ENCODE measurements around the gene PGLYRP4. TPM values are rescaled to one million over a fixed set of nuclear protein-coding genes. Genes with fewer than 3 reads are reported as not detected.

The PGLYRP4 gene, protein sequence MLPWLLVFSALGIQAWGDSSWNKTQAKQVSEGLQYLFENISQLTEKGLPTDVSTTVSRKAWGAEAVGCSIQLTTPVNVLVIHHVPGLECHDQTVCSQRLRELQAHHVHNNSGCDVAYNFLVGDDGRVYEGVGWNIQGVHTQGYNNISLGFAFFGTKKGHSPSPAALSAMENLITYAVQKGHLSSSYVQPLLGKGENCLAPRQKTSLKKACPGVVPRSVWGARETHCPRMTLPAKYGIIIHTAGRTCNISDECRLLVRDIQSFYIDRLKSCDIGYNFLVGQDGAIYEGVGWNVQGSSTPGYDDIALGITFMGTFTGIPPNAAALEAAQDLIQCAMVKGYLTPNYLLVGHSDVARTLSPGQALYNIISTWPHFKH
- total RNA-seq, result not detected in 2 replicates

- DNase-seq, result no peak
Measured at GRCh38 chr1:153348511-153349362, at the start of gene PGLYRP4. Gene PGLYRP4 (minus strand): TSS chr1:153348841. CDS start chr1:153347932, 909 bp downstream.

DNA sequence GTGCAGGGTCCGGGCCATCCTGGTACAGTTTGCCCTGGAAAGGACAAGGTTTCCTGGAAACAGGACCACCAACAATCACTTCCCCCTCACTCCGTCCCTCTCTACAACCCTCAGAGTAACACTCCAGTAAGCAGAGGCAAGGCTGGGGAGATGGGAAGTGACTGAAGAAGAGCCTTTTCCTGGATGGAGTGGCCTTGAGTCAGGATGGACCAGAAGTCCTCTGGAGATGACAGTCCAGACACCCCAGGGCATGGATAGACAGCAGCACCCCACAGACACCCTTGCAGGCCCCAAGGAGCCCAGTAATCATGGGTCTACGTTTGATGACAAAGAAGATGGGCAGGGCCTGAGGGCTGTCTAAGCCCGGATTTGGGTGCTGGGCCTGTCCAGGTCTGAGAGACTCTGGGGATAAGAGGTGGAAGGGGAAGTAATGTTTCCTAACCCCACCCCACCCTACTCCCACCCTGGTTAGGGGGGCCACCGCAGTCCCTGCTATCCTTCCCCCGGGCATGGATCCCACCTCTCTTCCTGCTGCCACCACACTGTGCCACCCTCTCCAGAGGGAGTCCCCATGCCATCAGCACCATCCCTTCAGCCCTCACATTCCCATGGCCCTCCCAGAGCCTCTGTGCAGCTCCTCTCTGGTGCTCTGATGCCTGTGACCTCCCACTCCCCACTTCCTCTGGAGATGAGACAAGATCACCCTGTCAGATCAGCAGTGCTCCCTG, 49.4 kb upstream of the PGLYRP4 start:
- no peak for DNase-seq

GRCh38 chr1:153397051-153397923, 48.6 kb upstream of the PGLYRP4 start:
- no peak for DNase-seq

DNA sequence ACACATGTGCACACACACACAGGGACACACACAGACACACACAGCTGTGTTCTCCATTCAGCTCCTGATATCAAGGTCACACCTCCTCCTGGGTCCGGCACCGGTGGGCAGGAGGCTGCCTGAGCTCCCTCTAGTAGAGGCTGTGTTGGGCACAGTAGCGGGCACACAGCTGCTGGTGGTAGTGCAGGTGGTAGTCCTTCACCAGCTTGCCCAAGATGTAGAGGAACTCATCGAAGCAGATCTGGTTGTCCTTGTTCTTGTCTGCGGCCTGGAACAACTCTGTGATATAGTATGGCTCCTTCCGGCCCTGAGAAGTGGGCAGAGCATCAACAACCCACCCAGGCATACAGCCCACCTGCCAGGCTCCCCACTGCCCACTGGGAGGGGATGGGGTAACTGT, 47.8 kb upstream of the PGLYRP4 start:
- DNase-seq, result no peak

DNA sequence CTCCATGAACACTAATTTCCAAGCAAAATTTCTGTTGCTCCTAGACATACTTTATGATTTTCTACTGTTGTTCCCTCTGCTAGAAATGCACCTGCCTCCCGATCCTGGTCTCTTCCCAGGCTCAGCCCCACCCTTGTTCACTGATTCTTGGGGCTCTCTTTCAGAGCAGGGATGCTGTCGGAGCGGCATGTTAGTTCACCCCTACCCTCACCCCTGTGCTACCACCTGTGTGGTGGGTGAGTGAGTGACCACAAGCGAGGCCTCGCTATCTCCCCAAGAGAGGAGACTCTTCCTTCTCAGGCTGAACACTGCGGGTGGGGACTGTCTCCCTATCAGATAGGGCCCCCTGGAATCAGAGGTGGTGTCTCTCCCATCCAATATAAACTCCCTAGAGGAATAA, 47.1 kb upstream of the PGLYRP4 start:
- DNase-seq, result no peak

- DNase-seq, result no peak
Measured at GRCh38 chr1:153395136-153395685, 46.6 kb upstream of the PGLYRP4 start.

DNA sequence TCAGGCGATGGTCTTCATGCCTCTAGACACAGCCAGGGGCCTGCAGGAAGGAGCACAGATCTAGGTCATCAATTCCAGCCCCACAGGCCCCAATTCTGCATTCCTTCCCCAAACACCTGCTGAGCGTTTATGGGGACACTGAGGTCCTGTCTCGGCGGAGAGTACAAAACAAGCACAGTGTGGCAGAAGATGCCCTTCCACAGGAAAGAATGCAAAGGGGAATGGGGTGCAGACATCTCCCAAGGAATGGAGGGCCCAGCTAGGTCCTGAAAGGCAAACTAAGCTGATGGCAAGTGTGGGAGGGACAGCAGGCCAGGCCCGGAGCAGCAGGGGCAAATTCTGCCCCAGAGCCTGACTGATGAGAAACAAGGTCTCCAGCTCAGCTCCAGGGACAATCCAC, 45.8 kb upstream of the PGLYRP4 start:
- DNase-seq, result no peak

DNA sequence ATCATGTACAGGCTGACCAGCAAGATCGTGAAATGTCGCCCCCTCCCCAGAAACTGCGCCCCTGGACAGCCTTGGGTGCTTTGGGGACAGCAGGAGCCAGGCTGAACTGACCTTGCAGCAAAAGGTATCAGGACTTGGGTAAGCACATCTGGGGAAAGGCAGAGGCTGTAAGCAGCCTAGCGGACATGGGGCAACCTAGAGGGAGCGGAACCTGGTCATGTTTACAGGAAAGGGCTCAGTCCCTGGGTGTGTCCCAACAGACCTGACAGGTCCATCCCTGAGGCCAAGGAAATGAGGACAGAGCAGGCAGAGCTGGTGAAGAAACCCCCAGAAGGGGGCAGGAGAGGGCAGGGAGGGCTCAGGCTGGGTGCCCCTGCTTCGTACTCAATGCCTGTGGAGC, 45.3 kb upstream of the PGLYRP4 start:
- DNase-seq, result no peak

GRCh38 chr1:153392822-153393221, 44.2 kb upstream of the PGLYRP4 start:
- no peak for DNase-seq

GRCh38 chr1:153392258-153392657, 43.6 kb upstream of the PGLYRP4 start:
- DNase-seq, result no peak

- no peak for DNase-seq
Measured at GRCh38 chr1:153390938-153391710, 42.5 kb upstream of the PGLYRP4 start, which contains the start of gene S100A8. Gene S100A8 (minus strand): TSS chr1:153391073. CDS start chr1:153390535, 538 bp downstream.

DNA sequence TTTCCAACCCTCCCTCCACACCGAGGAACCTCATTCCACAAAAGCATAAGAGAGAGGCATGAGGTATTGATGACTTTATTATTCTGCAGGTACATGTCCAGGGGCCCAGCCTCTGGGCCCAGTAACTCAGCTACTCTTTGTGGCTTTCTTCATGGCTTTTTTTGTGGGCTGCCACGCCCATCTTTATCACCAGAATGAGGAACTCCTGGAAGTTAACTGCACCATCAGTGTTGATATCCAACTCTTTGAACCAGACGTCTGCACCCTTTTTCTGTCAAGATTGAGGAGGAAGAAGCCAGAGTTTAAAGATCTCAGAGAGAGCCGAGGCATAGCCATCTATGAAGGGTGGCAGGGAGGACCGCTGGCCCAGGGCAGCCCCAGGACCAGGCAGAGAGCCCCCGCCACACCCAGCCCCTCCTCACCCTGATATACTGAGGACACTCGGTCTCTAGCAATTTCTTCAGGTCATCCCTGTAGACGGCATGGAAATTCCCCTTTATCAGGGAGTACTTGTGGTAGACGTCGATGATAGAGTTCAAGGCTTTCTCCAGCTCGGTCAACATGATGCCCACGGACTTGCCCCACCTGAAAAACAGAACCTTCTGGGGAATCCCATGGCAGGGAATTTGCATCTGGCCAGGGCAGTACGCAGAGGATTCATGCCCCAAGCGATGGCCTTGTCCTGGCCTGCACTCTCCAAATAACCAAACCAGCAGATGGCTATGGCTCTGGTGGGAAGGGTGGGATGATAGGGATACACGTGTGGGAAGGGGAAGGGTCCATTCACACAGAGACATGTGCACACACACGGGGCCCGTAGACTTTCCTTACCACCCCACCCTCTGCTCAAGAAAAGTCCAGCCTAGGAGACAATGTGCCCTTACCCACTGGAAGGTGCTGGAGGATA, 41.6 kb upstream of the PGLYRP4 start:
- DNase-seq, result no peak

DNA sequence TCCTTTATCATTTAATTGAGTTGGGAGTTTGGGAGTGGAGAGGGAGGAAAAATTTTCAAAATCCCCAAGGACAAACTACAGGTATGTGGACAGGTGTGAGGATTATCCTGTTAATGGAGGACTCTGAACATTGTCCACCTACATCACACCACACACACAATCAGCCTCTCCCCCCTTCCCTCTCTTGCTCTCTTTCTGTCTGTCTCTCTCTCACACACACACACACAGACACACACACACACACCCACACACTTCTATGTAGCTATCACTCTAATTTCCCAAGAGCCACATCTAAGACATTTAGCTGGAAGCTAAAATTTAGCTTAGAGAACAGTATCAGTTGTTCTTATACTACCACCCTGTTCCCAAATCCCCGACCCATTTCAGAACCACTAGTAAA, 40.8 kb upstream of the PGLYRP4 start:
- DNase-seq, result no peak

DNA sequence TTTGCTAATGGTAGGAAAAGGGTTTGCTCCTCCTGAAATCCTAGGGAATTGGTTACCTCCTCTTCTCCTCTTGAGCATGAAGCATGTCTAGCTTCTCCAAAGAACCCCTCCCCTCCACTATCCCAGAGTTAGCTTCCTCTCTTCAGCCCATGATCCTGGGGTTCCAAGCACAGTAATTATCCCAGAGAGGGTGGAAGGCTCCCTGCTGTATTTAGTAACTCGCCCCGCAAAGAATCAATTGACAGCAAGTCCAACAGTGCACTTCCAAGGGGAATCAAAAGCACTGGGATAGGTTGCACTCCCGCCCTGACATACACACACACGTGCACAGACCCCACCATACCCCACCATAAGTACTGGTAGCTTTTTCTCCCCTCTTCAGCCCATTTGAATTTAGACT, 39.1 kb upstream of the PGLYRP4 start:
- no peak for DNase-seq

GRCh38 chr1:153387001-153387400, 38.4 kb upstream of the PGLYRP4 start:
- no peak for DNase-seq

- DNase-seq, result no peak
Measured at GRCh38 chr1:153386500-153386901, 37.9 kb upstream of the PGLYRP4 start.

- no peak for DNase-seq
Measured at GRCh38 chr1:153384958-153385580, 36.4 kb upstream of the PGLYRP4 start.

DNA sequence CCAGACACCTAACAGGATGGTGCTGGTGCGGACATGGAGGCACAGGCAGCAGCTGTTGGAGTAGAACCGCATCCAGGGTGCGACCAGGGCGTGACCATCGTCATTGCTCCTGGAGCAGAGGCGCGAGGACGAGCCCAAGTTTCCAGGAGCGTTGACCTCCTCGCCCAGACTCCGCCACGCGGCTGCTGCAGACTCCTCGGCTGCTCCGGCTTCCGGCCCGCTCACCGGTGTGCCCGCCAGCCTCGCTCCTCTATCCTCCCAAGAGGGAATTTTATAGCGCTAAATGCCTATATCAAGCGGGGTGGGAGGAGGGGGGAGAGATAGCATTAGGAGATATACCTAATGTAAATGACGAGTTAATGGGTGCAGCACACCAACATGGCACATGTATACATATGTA, 32.1 kb upstream of the PGLYRP4 start:
- DNase-seq, result no peak

DNA sequence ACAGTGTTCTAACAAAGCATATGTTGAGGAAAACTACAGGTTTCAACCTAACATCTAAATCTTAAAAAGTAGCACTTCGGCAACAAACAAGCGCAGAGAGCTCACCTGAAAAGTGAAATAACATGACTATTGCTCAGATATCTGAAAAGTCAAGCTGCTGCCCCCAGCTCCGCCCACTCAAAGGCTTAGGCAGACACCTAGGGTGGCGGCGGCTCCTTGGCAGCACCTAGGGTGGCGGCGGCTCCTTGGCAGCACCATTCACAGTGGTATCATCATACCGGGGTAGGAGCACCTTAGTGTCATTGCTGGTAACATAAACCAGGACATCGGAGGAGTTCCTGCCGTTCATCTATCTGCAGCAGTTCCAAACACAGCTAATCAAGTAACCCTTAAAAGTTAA, 30.9 kb upstream of the PGLYRP4 start:
- no peak for DNase-seq
